ENCODE measurements around the gene HYKK. TPM values are rescaled to one million over a fixed set of nuclear protein-coding genes. Genes with fewer than 3 reads are reported as not detected.

Gene HYKK
- total and polyA plus RNA-seq, 9 of the 15 experiments (the other 6 are each of a cell fraction or from before 2014, with no cell fraction given) = 1.9 to 6.1 (median 4.3) TPM

DNA sequence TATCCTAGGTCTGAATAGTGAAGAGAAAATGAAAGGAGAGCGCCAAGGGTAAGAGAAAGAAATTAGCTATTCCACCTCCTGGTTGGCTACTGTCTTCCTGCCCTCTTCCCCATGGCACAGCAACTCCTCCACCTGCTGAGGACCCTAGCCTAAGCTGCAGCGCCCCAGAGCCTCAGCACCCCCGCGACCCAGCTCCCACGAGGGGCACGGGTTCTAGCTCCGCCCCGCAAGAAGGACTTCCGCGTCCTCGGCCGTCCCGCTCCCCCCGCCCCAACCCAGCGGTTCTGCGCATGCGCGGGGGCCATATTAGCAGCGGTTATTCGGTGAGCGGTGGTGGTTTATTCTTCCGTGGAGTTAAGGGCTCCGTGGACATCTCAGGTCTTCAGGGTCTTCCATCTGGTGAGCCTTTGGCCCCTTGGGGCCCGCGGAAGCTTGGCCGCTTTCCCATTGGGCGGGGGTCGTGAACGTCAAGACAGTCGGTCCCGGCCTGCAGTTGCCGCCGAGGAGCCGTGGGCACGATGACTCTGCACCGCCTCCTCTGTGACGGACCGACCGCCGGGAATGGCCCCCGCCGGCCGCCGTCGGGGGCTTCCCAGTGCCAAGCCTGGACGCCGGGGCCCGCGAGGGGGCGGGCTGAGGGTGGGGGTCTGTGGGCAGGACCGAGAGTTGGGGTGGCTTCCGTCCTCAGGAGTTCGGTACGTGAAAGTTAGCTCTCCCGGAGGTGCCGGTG is 32.9 kb downstream of the HYKK start, which contains the start of gene PSMA4 (continued):
- TF ChIP-seq, protein P1, sequence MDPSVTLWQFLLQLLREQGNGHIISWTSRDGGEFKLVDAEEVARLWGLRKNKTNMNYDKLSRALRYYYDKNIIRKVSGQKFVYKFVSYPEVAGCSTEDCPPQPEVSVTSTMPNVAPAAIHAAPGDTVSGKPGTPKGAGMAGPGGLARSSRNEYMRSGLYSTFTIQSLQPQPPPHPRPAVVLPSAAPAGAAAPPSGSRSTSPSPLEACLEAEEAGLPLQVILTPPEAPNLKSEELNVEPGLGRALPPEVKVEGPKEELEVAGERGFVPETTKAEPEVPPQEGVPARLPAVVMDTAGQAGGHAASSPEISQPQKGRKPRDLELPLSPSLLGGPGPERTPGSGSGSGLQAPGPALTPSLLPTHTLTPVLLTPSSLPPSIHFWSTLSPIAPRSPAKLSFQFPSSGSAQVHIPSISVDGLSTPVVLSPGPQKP (CRISPR knock-in tag; IDR thresholded peaks at IDR 0.05) = no peak
- TF ChIP-seq TAF15 (IDR thresholded peaks at IDR 0.05; ENCODE audit: low read depth, low read length) (no peak), ZNF232 (CRISPR knock-in tag; IDR thresholded peaks at IDR 0.05) (no peak), TBL1XR1 (IDR thresholded peaks at IDR 0.05; ENCODE audit: low read length in 2 of 2) (no peak), ZNF384 (IDR thresholded peaks at IDR 0.05; ENCODE audit: low read depth, low read length) (no peak), PCBP1 (IDR thresholded peaks at IDR 0.05; ENCODE audit: low read depth, low read length, poor library complexity, severe bottlenecking) (no peak), HDAC6 (IDR thresholded peaks at IDR 0.05; ENCODE audit: low read depth, low read length) (no peak), KDM5B (IDR thresholded peaks at IDR 0.05; ENCODE audit: insufficient replicate concordance, low read depth, low read length) (peak; percentile 90), SAP30 (IDR thresholded peaks at IDR 0.05; ENCODE audit: borderline replicate concordance, insufficient read depth, low read depth, low read length, poor library complexity, severe bottlenecking) (peak; percentile 0), ZFP1 (CRISPR knock-in tag; IDR thresholded peaks at IDR 0.05) (no peak), GATAD2B (IDR thresholded peaks at IDR 0.05; ENCODE audit: borderline replicate concordance) (peak; percentile 12; the same call in 1 of the 2 replicates), BRD9 (IDR thresholded peaks at IDR 0.05; ENCODE audit: low read depth, partially characterized antibody) (peak; percentile 45), MBD2 (IDR thresholded peaks at IDR 0.05; ENCODE audit: borderline replicate concordance, low read depth) (peak; percentile 60), ZNF197 (CRISPR knock-in tag; IDR thresholded peaks at IDR 0.05; ENCODE audit: low read depth) (no peak)
- TF ChIP-seq, protein P2, sequence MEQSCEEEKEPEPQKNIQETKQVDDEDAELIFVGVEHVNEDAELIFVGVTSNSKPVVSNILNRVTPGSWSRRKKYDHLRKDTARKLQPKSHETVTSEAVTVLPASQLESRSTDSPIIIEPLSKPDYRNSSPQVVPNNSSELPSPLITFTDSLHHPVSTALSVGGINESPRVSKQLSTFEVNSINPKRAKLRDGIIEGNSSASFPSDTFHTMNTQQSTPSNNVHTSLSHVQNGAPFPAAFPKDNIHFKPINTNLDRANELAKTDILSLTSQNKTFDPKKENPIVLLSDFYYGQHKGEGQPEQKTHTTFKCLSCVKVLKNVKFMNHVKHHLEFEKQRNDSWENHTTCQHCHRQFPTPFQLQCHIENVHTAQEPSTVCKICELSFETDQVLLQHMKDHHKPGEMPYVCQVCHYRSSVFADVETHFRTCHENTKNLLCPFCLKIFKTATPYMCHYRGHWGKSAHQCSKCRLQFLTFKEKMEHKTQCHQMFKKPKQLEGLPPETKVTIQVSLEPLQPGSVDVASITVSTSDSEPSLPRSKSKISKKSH (CRISPR knock-in tag; IDR thresholded peaks at IDR 0.05) = no peak
- TF ChIP-seq, protein P3, sequence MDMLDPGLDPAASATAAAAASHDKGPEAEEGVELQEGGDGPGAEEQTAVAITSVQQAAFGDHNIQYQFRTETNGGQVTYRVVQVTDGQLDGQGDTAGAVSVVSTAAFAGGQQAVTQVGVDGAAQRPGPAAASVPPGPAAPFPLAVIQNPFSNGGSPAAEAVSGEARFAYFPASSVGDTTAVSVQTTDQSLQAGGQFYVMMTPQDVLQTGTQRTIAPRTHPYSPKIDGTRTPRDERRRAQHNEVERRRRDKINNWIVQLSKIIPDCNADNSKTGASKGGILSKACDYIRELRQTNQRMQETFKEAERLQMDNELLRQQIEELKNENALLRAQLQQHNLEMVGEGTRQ (CRISPR knock-in tag; IDR thresholded peaks at IDR 0.05) = 0 out of 2 replicates have a peak, but pooled peaks have one; percentile 10
- TF ChIP-seq, protein P4, sequence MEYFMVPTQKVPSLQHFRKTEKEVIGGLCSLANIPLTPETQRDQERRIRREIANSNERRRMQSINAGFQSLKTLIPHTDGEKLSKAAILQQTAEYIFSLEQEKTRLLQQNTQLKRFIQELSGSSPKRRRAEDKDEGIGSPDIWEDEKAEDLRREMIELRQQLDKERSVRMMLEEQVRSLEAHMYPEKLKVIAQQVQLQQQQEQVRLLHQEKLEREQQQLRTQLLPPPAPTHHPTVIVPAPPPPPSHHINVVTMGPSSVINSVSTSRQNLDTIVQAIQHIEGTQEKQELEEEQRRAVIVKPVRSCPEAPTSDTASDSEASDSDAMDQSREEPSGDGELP (CRISPR knock-in tag; IDR thresholded peaks at IDR 0.05; ENCODE audit: borderline replicate concordance) = peak; percentile 63
- TF ChIP-seq, protein P5, sequence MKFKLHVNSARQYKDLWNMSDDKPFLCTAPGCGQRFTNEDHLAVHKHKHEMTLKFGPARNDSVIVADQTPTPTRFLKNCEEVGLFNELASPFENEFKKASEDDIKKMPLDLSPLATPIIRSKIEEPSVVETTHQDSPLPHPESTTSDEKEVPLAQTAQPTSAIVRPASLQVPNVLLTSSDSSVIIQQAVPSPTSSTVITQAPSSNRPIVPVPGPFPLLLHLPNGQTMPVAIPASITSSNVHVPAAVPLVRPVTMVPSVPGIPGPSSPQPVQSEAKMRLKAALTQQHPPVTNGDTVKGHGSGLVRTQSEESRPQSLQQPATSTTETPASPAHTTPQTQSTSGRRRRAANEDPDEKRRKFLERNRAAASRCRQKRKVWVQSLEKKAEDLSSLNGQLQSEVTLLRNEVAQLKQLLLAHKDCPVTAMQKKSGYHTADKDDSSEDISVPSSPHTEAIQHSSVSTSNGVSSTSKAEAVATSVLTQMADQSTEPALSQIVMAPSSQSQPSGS (CRISPR knock-in tag; IDR thresholded peaks at IDR 0.05) = no peak
- TF ChIP-seq, protein P6, sequence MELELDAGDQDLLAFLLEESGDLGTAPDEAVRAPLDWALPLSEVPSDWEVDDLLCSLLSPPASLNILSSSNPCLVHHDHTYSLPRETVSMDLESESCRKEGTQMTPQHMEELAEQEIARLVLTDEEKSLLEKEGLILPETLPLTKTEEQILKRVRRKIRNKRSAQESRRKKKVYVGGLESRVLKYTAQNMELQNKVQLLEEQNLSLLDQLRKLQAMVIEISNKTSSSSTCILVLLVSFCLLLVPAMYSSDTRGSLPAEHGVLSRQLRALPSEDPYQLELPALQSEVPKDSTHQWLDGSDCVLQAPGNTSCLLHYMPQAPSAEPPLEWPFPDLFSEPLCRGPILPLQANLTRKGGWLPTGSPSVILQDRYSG (tag; conservative IDR thresholded peaks at IDR 0.05; ENCODE audit: low read depth) = no peak
